ENCODE data around the gene BAAT.

The BAAT gene

GRCh38 chr9:101312661-101313060 lies 72.1 kb downstream of the BAAT start:
- no peak for TF ChIP-seq CTCF (IDR thresholded peaks at IDR 0.05; ENCODE audit: insufficient read depth, missing control alignments)
- DNase-seq (ENCODE audit: insufficient read length, low spot score) (no peak), FAIRE-seq (no peak)

GRCh38 chr9:101311758-101312420 lies 72.9 kb downstream of the BAAT start:
- DNase-seq (ENCODE audit: insufficient read length, low spot score) (peak; percentile 18), FAIRE-seq (peak; percentile 96)
- peak; percentile 78 for TF ChIP-seq CTCF (IDR thresholded peaks at IDR 0.05; ENCODE audit: insufficient read depth, missing control alignments)

DNA sequence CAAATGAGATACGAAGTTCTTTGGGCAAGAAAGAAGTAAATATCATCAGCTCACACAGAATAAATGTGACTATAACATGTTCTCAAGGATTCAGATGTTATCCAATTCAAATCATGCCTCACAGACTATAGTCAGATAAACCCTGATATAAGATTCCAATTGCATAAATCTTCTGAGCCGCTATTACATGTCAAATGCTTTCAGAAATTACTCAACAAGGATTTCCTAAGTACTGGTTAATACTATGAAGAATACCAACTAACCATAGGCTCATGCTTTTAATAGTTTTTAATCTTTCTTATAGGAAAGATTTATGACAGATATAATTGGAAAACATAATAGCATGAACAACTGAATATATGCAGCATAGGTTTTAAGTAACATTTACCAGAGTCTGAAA lies 73.6 kb downstream of the BAAT start:
- no peak for TF ChIP-seq CTCF (IDR thresholded peaks at IDR 0.05; ENCODE audit: insufficient read depth, missing control alignments)
- no peak for DNase-seq (ENCODE audit: insufficient read length, low spot score)
- no peak for FAIRE-seq

All from D721Med (cell line).